H9 (cell line): Measurements from ENCODE around the gene VIT. TPM values are rescaled to one million over a fixed set of nuclear protein-coding genes. Genes with fewer than 3 reads are reported as not detected.
A peak's percentile ranks its signal among the peaks of the same experiment; 100 is the strongest.

ENCODE experiments used
- DNase-seq: peaks from one replicate; pipeline ENCODE4 v3.0.0-alpha.2; 2017
- H2AFZ ChIP-seq: one replicate; pipeline ENCODE4 v1.6.1; 2013; ENCODE audit warnings: mild to moderate bottlenecking, low read length, control low read depth, moderate library complexity
- H2AK5ac ChIP-seq: 2 replicates; pipeline ENCODE4 v1.6.1; 2013; ENCODE audit warnings: low read length, control low read depth, mixed read lengths; ENCODE audit not compliant: insufficient read length
- H2BK120ac ChIP-seq: one replicate; pipeline ENCODE4 v1.6.1; 2013; ENCODE audit warnings: low read depth, mild to moderate bottlenecking, low read length, control low read depth, inconsistent platforms; ENCODE audit not compliant: poor library complexity, severe bottlenecking
- H2BK12ac ChIP-seq: 2 replicates; pipeline ENCODE4 v1.6.1; 2013; ENCODE audit warnings: low read length, control low read depth, mixed read lengths, low read depth; ENCODE audit not compliant: insufficient read length
- H2BK15ac ChIP-seq: 2 replicates; pipeline ENCODE4 v1.6.1; 2013; ENCODE audit warnings: low read depth, low read length, control low read depth
- H2BK20ac ChIP-seq: one replicate; pipeline ENCODE4 v1.6.1; 2013; ENCODE audit warnings: low read depth, mild to moderate bottlenecking, low read length, control low read depth, inconsistent platforms; ENCODE audit not compliant: poor library complexity, severe bottlenecking
- H2BK5ac ChIP-seq: 2 replicates; pipeline ENCODE4 v1.6.1; 2013; ENCODE audit warnings: low read length, control low read depth, mixed read lengths; ENCODE audit not compliant: insufficient read length
- H3K14ac ChIP-seq: 2 replicates; pipeline ENCODE4 v1.6.1; 2013; ENCODE audit warnings: low read length, control low read depth; ENCODE audit not compliant: insufficient read depth
- H3K18ac ChIP-seq: 2 replicates; pipeline ENCODE4 v1.6.1; 2013; ENCODE audit warnings: low read depth, mild to moderate bottlenecking, mixed read lengths, low read length, control low read depth; ENCODE audit not compliant: insufficient read length
- H3K23ac ChIP-seq: 2 replicates; pipeline ENCODE4 v1.6.1; 2013; ENCODE audit warnings: low read length, control low read depth, mixed read lengths, low read depth; ENCODE audit not compliant: insufficient read length
- H3K23me2 ChIP-seq: 2 replicates; pipeline ENCODE4 v1.6.1; 2013; ENCODE audit warnings: low read depth, mild to moderate bottlenecking, mixed read lengths, low read length, control low read depth; ENCODE audit not compliant: insufficient read length, poor library complexity, severe bottlenecking
- H3K27ac ChIP-seq: 2 replicates; pipeline ENCODE4 v1.5.1; 2013; ENCODE audit warnings: low read length, control low read depth, mixed read lengths, low read depth; ENCODE audit not compliant: insufficient read length
- H3K27me3 ChIP-seq: 2 replicates; pipeline ENCODE4 v1.6.1; 2013; ENCODE audit warnings: low read length, control low read depth, inconsistent platforms; ENCODE audit not compliant: insufficient read depth
- H3K4ac ChIP-seq: 2 replicates; pipeline ENCODE4 v1.6.1; 2013; ENCODE audit warnings: low read depth, mild to moderate bottlenecking, control low read depth, inconsistent platforms, low read length, moderate library complexity
- H3K4me1 ChIP-seq: 2 replicates; pipeline ENCODE4 v1.6.1; 2013; ENCODE audit warnings: low read length, control low read depth, inconsistent platforms; ENCODE audit not compliant: insufficient read depth
- H3K4me2 ChIP-seq: 2 replicates; pipeline ENCODE4 v1.6.1; 2013; ENCODE audit warnings: low read length, control low read depth, mixed read lengths; ENCODE audit not compliant: insufficient read length, insufficient read depth
- H3K56ac ChIP-seq: 2 replicates; pipeline ENCODE4 v1.6.1; 2013; ENCODE audit warnings: low read depth, mild to moderate bottlenecking, mixed read lengths, low read length, control low read depth; ENCODE audit not compliant: insufficient read length
- H3K79me1 ChIP-seq: 2 replicates; pipeline ENCODE4 v1.6.1; 2013; ENCODE audit warnings: low read depth, mild to moderate bottlenecking, moderate library complexity, low read length, control low read depth, inconsistent platforms; ENCODE audit not compliant: insufficient read depth, poor library complexity, severe bottlenecking
- H3K79me2 ChIP-seq: 2 replicates; pipeline ENCODE4 v1.6.1; 2013; ENCODE audit warnings: low read length, control low read depth, inconsistent platforms; ENCODE audit not compliant: insufficient read depth
- H3K9ac ChIP-seq: 2 replicates; pipeline ENCODE4 v1.6.1; 2013; ENCODE audit warnings: low read length, control low read depth, mixed read lengths; ENCODE audit not compliant: insufficient read length; ENCODE audit errors: extremely low read depth
- H3K9me3 ChIP-seq: one replicate; pipeline ENCODE4 v1.6.1; 2013; ENCODE audit warnings: low read depth, low read length, inconsistent platforms; ENCODE audit not compliant: control insufficient read depth
- H3T11ph ChIP-seq: one replicate; pipeline ENCODE4 v1.6.1; 2013; ENCODE audit warnings: mild to moderate bottlenecking, low read length, control low read depth, inconsistent platforms
- H4K20me1 ChIP-seq: one replicate; pipeline ENCODE4 v1.6.1; 2013; ENCODE audit not compliant: control insufficient read depth, insufficient read length, insufficient read depth
- H4K5ac ChIP-seq: 2 replicates; pipeline ENCODE4 v1.6.1; 2013; ENCODE audit warnings: low read depth, mild to moderate bottlenecking, mixed read lengths, low read length, control low read depth; ENCODE audit not compliant: insufficient read length
- H4K8ac ChIP-seq: replicated peaks from 2 replicates; pipeline ENCODE4 v1.6.1; 2013; ENCODE audit warnings: low read length, control low read depth, mixed read lengths, low read depth; ENCODE audit not compliant: insufficient read length
- H4K91ac ChIP-seq: 2 replicates; pipeline ENCODE4 v1.6.1; 2013; ENCODE audit warnings: low read depth, mild to moderate bottlenecking, moderate library complexity, mixed read lengths, low read length, control low read depth; ENCODE audit not compliant: insufficient read length
- H3K27ac Mint-ChIP-seq, 3 experiments: 2 replicates in 2 of 3; 3 replicates in 1 of 3; pipeline ENCODE4 v1.8.0; 2020 to 2021; ENCODE audit warnings: mixed read lengths in 3 of 3, mild to moderate bottlenecking in 1 of 3, moderate library complexity in 1 of 3
- H3K27me3 Mint-ChIP-seq: 2 replicates; pipeline ENCODE4 v1.8.0; 2021; ENCODE audit warnings: low read depth, mild to moderate bottlenecking, moderate library complexity, mixed read lengths
- H3K36me3 Mint-ChIP-seq, 3 experiments: 2 replicates in 2 of 3; 3 replicates in 1 of 3; pipeline ENCODE4 v1.8.0; 2020 to 2021; ENCODE audit warnings: low read depth in 3 of 3, mixed read lengths in 3 of 3; ENCODE audit not compliant: insufficient read depth in 1 of 3
- H3K4me1 Mint-ChIP-seq, 2 experiments: 2 replicates each; pipeline ENCODE4 v1.8.0; 2020; ENCODE audit warnings: mixed read lengths in 2 of 2
- H3K4me3 Mint-ChIP-seq, 2 experiments: 2 replicates in 1 of 2; 3 replicates in 1 of 2; pipeline ENCODE4 v1.8.0; 2020 to 2021; ENCODE audit warnings: mild to moderate bottlenecking in 2 of 2, mixed read lengths in 2 of 2, moderate library complexity in 1 of 2
- H3K9me3 Mint-ChIP-seq, 2 experiments: 2 replicates in 1 of 2; 3 replicates in 1 of 2; pipeline ENCODE4 v1.8.0; 2020; ENCODE audit warnings: mild to moderate bottlenecking in 2 of 2, mixed read lengths in 2 of 2, moderate library complexity in 1 of 2
- CTCF ChIP-seq: fragments of 200-600 bp; sonication (generic); conservative IDR thresholded peaks from 3 replicates; pipeline ENCODE4 v1.8.0; 2021; ENCODE audit warnings: antibody characterized with exemption, mild to moderate bottlenecking
- WGBS: extraction: QIAGEN DNeasy Blood & Tissue Kit; methylation state at CpG from one replicate; pipeline ENCODE4 v1.1.7; 2013; ENCODE audit warnings: missing lambda C conversion rate, low lambda C conversion rate, mixed read lengths; ENCODE audit not compliant: insufficient read length; ENCODE audit errors: extremely low coverage; 5-methylcytosine and 5-hydroxymethylcytosine counted together
- total RNA-seq: library from RNA; stranded (reverse); gene quantifications from 2 replicates; pipeline ENCODE4 v1.2.1, GENCODE V29; 2021

VIT gene
- total RNA-seq, 1 experiment from 2014 or later = 0.15 TPM

- Histone ChIP-seq H2BK5ac (no peak overlapping the region), H3K79me2 (no peaks in the 10 kb centered on the region), H3K9ac (no peak overlapping the region), H3K23me2 (no peaks in the 10 kb centered on the region), H4K8ac (no peak overlapping the region), H2BK20ac (no peak overlapping the region), H3K14ac (no peak overlapping the region), H4K20me1 (no peaks in the 10 kb centered on the region), H3K27me3 (no peaks in the 10 kb centered on the region; the same call in 1 of the 2 replicates), H3K79me1 (no peaks in the 10 kb centered on the region), H2BK120ac (no peak overlapping the region), H2AFZ (no peak overlapping the region), H2AK5ac (no peak overlapping the region), H2BK12ac (no peak overlapping the region), H3K18ac (no peak overlapping the region), H3K4me2 (no peak overlapping the region), H3K23ac (no peak overlapping the region), H3K27ac (no peak overlapping the region), H3K9me3 (no peaks in the 10 kb centered on the region), H3K56ac (no peak overlapping the region), H3K4me1 (peaks cover 17% of the 10 kb centered on the region), H4K5ac (no peak overlapping the region), H2BK15ac (no peak overlapping the region), H3T11ph (no peak overlapping the region), H4K91ac (no peak overlapping the region), H3K4ac (no peak overlapping the region)
- peak overlapping the region in 1 of 3 experiments; percentile 67; a peak in 3 of 7 replicates for H3K27ac Mint-ChIP-seq
- WGBS = no CpG with 5 or more reads among the region's 3 CpGs
- TF ChIP-seq CTCF = no peak
- H3K36me3 Mint-ChIP-seq = no peaks in the 10 kb centered on the region; a peak in 1 of 7 replicates
- no peak for DNase-seq
- H3K4me3 Mint-ChIP-seq = no peak overlapping the region
- peaks cover 32 to 37% of the 10 kb centered on the region in 2 experiments for H3K4me1 Mint-ChIP-seq
- no peaks in the 10 kb centered on the region; the same call in 1 of the 2 replicates for H3K27me3 Mint-ChIP-seq
- no peaks in the 10 kb centered on the region; a peak in 1 of 5 replicates for H3K9me3 Mint-ChIP-seq
These were observed 58.1 kb downstream of the VIT start for GRCh38 chr2:36754578-36754977.
